GM19240 (cell line): ENCODE data around the gene SLC36A1.
A peak's percentile ranks its signal among the peaks of the same experiment; 100 is the strongest.
"Not testable (repeated sequence)": the region's sequence is repeated elsewhere in the genome, so short reads cannot be mapped to it uniquely, and the experiment has no call there.

Experiments
- DNase-seq: peaks from one replicate; pipeline ENCODE4 v3.0.0; 2011; ENCODE audit warnings: low spot score; ENCODE audit not compliant: insufficient read length

Gene SLC36A1

DNA sequence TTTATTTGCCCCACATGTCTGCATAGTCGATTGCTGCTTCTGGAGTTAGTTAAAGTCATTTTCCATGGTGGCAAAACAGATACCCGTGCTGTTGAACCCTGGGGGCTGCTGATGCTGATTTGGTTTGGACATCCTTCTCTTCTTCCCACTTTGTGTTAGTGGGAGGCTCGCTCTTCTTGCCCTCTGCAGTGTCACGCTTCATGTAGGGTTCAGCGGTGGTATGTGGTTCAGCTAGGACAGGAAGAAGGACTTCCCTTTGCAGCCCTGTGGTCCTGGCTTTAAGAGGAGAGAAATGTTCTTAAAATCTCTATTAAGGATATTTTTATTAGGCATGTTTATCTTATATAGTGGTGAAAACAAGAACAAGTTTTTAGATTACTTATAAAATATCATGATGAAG is 36.2 kb downstream of the SLC36A1 start:
- no peak for DNase-seq

DNA sequence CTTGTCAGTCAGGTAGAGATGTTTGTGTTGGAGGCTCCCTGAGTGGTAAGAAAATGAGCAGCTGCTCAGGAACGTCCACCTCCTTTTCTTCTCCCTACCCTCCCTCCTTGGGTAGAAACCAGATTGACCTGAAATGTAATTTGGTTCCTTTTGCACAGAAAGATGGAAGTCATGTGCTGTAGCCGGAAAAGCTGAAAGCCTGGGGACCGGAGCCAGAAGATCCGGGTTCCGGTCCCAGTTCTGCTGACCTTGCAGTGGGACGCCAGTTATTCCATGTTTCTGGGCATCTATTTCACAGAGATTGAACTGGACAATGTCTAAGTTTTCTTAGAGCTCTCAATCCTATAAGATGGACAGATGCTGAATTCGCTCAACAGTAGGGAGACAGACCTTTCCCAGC is 40.1 kb downstream of the SLC36A1 start:
- no peak for DNase-seq

GRCh38 chr5:151490627-151491026 is 43.2 kb downstream of the SLC36A1 start:
- DNase-seq = no peak

GRCh38 chr5:151491062-151491461 is 43.7 kb downstream of the SLC36A1 start:
- no peak for DNase-seq

- DNase-seq = no peak
Measured at GRCh38 chr5:151492729-151493128, 45.3 kb downstream of the SLC36A1 start.

DNA sequence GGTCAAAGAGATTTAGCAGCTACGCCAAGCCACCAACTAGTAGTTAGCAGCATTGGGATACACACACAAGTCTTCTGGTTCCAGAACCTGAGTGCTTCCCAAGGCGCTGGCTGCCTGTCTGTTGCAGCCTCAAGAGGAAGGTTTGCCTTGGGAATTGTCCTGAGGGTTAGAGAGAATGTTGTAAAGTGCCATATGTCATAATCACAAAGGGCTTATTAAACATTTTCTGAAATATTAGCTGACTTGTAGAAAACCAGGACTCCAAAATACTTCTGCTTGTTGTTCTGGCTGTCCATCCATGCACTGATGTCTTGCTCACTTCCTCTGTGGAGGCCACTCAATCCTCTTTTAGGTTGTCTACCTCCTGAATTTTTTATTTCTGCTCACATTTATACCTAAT is 46.3 kb downstream of the SLC36A1 start:
- DNase-seq = no peak

DNA sequence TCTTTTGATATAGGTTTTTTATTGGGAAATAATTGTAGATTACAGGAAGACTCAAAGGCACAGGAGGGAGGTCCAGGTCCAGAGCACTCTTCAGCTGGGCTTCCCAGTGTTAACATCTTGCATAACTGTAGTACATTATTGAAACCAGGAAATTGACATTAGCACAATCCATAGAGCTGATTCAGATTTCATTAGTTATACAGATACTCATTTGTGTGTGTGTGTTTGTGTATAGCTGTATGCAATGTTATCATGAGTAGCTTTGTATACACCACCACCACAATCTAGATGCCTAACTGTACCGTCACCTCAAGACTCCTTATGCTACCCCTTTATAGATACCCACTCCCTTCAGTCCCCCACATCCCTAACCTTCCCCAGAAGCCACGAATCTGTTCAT is 47.9 kb downstream of the SLC36A1 start:
- no peak for DNase-seq

- no peak for DNase-seq
Measured at GRCh38 chr5:151496041-151496484, 48.7 kb downstream of the SLC36A1 start.

DNA sequence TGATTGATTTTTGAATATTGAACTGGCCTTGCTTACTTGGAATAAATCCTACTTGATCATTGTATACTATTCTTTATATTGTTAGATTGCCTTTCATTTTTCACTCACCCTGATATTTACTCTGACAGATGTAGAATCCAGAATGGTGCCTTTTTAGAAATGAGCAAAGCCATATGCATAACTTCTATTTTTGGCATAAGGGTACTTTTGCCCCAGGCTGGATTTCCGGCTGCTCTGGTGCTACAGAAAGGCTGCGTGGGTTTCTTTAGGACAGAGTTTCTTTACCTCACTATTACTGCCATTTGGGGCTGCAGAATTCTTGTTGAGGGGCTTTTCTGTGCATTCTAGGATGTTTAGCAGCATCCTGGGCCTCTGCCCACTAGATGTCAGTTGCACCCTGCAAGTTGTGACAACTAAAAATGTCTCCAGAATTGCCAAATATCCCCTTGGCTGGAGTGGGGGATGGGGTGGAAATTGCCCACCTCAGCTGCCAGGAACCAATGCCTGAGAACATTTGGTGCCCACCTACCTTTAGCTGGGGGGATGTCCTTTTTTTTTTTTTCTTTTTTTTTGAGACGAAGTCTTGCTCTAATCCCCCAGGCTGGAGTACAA is 50.1 kb downstream of the SLC36A1 start:
- no peak for DNase-seq

DNA sequence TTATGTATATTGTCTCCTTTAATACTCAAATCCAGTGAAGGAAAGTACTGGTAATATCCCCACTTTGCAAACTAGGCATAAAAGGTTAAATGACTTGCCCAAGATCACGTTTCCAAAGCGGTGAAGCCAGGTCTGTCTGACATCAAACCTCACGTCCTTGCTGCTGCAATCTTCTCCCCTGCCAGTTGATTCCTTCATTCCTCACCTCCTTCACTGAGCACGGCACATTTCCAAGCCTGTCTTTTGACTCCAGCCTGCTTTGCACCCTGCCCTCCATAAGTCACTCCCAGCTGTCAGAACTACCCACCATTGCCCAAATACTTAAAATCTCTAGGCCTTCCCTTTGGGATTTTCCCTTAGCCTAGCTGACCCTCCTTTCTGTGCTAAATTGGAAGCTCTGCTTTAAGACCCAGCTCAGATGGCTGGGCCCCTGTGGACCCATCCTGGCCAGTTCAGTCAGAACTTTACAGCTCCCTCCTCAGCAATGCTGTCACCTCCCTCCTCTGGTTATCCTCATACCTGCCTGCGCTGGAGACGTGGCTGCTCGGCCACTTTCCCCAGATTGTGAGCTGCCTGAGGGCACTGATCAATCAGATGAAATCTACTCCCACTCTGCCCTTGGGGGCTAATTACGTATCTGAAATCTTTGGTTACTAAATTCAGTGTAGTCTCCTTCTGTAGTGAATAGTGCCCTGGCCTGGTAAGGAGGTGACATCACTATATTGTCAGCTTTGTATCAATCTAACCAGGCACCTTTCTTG is 51.2 kb downstream of the SLC36A1 start:
- no peak for DNase-seq

DNA sequence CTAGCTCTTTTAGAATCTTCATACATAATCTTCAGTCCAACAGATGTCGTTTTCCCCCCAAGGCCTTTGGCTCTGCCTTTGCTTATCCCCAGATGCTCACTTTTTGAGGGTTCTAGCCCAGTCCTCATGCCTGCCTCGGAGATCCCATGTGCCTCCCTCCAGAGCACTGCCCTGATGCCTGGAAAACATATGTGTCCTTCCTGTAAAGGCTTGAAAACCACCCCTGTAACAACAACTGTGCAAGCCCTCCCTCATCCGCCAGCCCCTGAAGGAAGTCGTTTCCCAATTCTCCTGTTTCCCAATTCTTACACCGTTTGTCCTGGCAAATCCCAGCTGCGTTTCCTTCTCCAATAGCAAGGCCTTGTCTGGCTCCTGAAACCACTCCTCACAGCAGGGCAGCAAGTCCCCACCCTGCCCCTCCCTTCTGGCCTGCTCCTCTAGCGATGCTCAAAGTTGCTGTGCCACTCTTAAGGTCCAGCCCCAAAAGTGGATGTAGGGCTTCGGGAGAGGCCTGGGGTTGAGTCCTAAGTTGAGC is 52.2 kb downstream of the SLC36A1 start:
- DNase-seq = no peak

- no peak for DNase-seq
Measured at GRCh38 chr5:151504006-151504405, 56.6 kb downstream of the SLC36A1 start.

DNA sequence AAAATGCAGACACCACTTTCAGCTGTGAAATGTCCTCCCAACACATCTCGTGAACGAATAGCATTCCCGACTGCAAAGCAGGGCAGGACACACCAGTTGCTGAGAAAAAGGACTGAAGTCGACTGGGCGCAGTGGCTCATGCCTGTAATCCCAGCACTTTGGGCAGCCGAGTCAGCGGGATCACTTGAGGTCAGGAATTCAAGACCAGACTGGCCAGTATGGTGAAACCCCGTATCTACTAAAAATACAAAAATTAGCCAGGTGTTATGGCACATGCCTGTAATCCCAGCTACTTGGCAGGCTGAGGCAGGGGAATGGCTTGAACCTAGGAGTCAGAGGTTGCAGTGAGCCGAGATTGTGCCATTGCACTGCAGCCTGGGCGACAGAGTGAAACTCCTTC is 60.9 kb downstream of the SLC36A1 start:
- not testable (repeated sequence) for DNase-seq

DNA sequence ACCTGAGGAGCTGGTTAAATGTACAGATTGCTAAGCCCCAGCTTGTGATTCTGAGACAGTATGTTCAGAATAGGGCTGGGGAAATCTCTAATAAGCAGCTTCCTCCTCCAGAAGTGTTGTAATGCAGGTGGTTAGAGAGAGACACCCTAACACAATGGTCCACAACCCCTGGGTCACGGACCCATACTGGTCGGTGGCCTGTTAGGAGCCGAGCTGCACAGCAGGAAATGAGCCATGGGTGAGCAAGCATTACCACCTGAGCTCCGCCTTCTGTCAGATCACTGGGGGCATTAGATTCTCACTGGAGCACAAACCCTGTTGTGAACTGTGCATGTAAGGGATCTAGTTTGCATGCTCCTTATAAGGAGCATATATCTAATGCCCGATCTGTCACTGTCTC is 61.8 kb downstream of the SLC36A1 start:
- no peak for DNase-seq

DNA sequence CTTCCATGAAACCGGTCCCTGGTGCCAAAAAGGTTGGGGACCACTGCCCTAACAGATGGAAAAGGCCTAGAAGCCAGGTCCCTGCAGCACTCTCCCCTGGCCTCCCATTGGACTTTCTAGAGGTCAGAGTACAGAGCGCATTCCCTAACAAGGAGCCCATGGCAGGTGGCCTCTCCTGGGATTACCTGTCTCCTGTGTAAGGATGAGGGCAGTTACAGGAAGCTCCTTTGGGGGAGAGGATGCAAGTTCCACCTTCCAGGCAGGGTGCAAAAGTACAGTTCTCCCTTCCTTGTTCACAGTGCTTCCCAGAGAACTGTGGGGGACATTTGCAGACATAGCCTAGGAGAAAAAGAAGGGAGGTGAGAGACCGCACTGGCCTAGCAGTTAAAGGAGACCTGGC is 62.4 kb downstream of the SLC36A1 start:
- no peak for DNase-seq

DNA sequence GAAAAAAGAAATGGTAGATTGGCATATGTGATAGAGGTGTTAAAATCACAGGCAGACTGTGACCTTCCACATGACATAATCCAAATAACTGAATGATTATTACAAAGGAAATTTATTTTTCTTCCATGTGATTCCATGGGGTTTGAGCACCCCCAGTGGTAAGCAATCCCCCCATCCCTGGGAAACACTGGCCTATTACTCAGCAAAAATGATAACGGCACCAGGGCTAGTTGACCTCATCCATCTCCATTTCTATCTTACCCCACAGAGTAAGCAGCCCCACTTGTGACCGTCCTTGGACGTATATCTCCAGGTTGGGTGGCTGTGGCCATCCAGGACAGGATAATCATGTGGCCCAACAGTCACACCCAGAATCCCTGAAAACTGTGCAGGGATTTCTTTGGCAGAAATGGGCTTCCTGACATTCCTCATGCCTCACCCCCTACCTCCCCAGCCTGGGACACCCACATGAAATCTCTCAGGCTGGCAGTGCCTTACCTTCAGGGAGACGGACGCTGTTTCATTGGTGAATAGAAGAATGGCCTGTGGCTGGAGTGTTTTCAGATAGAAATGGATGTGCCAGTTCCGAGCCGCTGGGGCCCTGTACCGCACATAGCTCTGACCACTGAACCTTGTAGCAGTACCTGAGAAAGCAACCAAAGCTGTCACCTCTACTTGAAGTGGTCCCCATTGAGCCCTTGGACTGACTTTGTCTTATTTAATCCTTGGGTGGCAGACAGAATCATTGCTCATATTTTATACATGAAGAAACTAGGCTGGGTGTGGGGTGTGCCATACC is 69.9 kb downstream of the SLC36A1 start:
- DNase-seq = no peak

DNA sequence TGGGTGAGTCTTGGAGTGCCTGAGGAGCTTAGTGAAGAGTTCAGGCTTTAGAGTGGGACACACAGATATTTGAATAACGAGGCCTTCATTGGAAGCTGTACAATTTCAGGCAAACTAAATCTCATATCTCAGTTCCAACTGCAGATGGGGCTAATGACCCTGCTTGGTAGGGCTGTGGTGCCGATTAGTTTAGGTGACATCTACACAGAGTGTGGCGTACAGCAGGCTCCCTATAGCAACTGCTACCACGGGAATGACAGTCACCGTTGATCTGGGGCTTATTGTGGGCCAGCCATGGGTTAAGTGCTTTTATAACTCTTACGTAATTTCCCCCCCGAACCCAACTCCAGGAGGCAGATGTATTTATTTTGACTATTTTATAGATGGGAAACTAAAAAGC is 72.9 kb downstream of the SLC36A1 start:
- no peak for DNase-seq

DNA sequence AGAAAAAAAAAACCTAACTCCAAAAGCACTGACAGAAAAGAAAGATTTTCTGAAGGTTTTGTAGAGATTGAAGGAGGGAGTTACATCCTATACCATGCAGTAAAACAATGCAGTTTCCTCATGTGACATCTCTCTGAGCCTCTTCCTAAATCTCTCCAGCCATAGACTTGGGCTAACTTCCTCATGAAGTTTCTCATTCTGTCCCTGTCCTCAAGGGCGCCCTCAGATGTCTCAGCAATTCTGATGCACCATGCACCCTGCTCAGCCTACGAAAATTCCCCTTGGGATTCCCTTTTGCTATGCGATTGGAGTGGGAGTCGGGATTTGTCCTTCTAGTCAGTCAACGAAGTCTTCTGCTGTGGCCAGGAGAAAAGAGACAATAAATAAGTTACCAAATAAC is 74.8 kb downstream of the SLC36A1 start:
- no peak for DNase-seq

GRCh38 chr5:151523335-151523734 is 75.9 kb downstream of the SLC36A1 start:
- DNase-seq = peak; percentile 45

- no peak for DNase-seq
Measured at GRCh38 chr5:151528153-151528552, 80.8 kb downstream of the SLC36A1 start.

DNA sequence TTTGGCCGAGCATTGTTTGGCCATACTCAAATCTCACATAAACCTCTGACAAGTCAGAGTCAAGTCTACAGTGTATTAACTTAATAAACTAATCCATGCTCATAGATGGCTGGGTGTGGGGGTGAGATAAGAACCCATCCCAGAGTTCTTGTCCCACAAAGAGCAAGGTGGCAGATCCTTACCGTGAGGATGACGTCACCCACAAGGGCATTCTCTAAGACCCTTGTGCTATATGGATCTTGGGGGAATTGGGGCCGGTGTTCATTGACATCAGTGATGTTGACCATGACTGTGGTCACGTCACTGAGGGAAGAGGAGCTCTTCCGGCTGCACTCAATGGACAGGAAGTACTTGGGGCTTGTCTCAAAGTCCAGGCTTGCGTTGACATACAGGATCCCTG is 81.6 kb downstream of the SLC36A1 start:
- DNase-seq = no peak

- no peak for DNase-seq
Measured at GRCh38 chr5:151531581-151531980, 84.2 kb downstream of the SLC36A1 start.
